SU-DHL-6 (cell line): ENCODE data around the gene THSD4.

ENCODE experiments used
- H2AFZ ChIP-seq: fragments of 200-600 bp; sonication (generic); 2 replicates; pipeline ENCODE4 v1.6.1; 2014; ENCODE audit warnings: low read depth, mild to moderate bottlenecking, moderate library complexity, mixed read lengths, antibody characterized with exemption, low read length; ENCODE audit not compliant: severe bottlenecking
- H3F3A ChIP-seq: fragments of 200-600 bp; shearing (Covaris generic); 2 replicates; pipeline ENCODE4 v1.6.0; 2016; ENCODE audit warnings: antibody characterized with exemption, mild to moderate bottlenecking; ENCODE audit not compliant: insufficient read depth
- H3K27ac ChIP-seq: fragments of 200-600 bp; sonication (generic); 2 replicates; pipeline ENCODE4 v1.5.1; 2016; ENCODE audit warnings: low read depth, mild to moderate bottlenecking, low read length, moderate library complexity, mixed read lengths
- H3K27me3 ChIP-seq: fragments of 200-600 bp; sonication (generic), shearing (Covaris generic); 2 replicates; pipeline ENCODE4 v1.6.0; 2014; ENCODE audit warnings: mild to moderate bottlenecking, low read length
- H3K36me3 ChIP-seq: fragments of 200-600 bp; sonication (generic); 2 replicates; pipeline ENCODE4 v1.6.1; 2014; ENCODE audit warnings: mild to moderate bottlenecking, low read length, mixed read lengths
- H3K4me2 ChIP-seq: fragments of 300-600, 200-600 bp; shearing (Covaris generic), sonication (generic); 2 replicates; pipeline ENCODE4 v1.6.0; 2014; ENCODE audit warnings: low read length, low read depth, mild to moderate bottlenecking; ENCODE audit not compliant: poor library complexity, severe bottlenecking
- H3K4me3 ChIP-seq: fragments of 200-600 bp; sonication (generic); 2 replicates; pipeline ENCODE4 v1.5.1; 2014; ENCODE audit warnings: antibody characterized with exemption, low read length, mild to moderate bottlenecking, mixed read lengths; ENCODE audit not compliant: insufficient read depth, poor library complexity, severe bottlenecking
- H3K79me2 ChIP-seq: fragments of 200-600 bp; sonication (generic); 2 replicates; pipeline ENCODE4 v1.6.1; 2014; ENCODE audit warnings: mild to moderate bottlenecking, low read length, moderate library complexity; ENCODE audit not compliant: insufficient read depth
- H3K9ac ChIP-seq: fragments of 200-600 bp; sonication (generic); 2 replicates; pipeline ENCODE4 v1.7.0; 2014; ENCODE audit warnings: mild to moderate bottlenecking, low read length
- H3K9me2 ChIP-seq: fragments of 200-600 bp; sonication (generic); replicated peaks from 2 replicates; pipeline ENCODE4 v1.6.1; 2014; ENCODE audit warnings: low read length; ENCODE audit not compliant: insufficient read depth
- H3K9me3 ChIP-seq: fragments of 200-600 bp; sonication (generic); 2 replicates; pipeline ENCODE4 v1.6.1; 2014; ENCODE audit warnings: low read length, mixed read lengths; ENCODE audit not compliant: insufficient read depth
- H4K20me1 ChIP-seq: fragments of 200-600 bp; sonication (generic); 2 replicates; pipeline ENCODE4 v1.6.1; 2014; ENCODE audit warnings: low read depth, mild to moderate bottlenecking, antibody characterized with exemption, low read length, moderate library complexity, mixed read lengths
- EZH2phosphoT487 ChIP-seq: fragments of 200-600 bp; sonication (generic), shearing (Covaris generic); conservative IDR thresholded peaks from 2 replicates; pipeline ENCODE4 v1.6.1; 2018; ENCODE audit warnings: mild to moderate bottlenecking, antibody characterized with exemption, low read length, moderate library complexity, mixed read lengths
- TF ChIP-seq, protein P1 (sequence below): fragments of 200-600 bp; sonication (generic); IDR thresholded peaks from one replicate; pipeline ENCODE4 v1.5.1; 2017; ENCODE audit warnings: antibody characterized with exemption, mild to moderate bottlenecking, low read length, moderate library complexity; ENCODE audit not compliant: insufficient read depth, poor library complexity, severe bottlenecking

The THSD4 gene

DNA sequence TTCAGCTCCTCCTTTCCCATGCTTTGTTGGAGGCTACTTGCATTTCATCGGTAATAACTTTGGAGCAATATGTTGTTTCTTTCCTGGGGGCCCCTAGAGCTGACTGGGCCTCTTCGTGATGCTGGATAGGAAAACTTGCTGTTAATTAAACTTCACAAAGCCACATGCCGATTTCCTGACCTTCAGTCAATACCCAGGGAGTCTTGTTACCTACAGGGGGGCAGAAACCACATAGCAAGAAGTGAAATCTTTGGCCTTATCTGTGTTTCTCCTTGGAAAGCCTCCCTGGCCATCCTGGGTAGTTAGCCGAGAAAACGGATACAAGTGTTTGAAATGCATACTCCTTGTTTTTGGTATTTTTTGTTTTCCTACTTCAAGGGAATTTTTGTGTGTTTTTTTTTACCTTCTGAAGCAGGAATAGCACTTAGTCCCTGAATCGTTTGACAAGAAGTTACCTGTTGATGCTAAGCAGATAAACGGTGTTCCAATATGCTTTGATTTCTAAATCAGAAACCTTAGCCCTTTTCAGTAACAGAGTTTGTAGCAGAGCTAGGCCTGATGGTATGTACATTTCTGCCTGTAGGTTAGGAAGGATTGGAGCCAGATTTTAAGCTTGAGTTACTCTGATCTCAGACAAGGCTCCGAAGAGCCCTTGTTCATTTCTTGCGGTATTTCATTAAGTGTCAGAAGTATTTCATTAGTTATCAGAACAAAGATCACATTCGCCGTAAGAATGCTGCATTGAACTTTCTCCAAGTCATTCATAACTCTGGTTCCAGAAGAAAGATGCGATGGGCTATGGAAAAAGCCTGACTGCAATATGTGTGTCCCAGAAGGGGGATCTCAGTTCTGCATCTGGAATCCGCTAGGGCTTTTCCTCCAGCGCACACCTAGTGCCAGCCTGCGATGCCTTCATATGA lies 111.5 kb downstream of the THSD4 start:
- no peaks in the 10 kb centered on the region for H3K27me3 ChIP-seq
- H3K9me2 ChIP-seq: no peaks in the 10 kb centered on the region
- H3K4me2 ChIP-seq: no peak overlapping the region
- no peak overlapping the region for H3K4me3 ChIP-seq
- H3K36me3 ChIP-seq: no peaks in the 10 kb centered on the region
- H2AFZ ChIP-seq: no peak overlapping the region
- TF ChIP-seq EZH2phosphoT487: no peak
- TF ChIP-seq, protein P1, sequence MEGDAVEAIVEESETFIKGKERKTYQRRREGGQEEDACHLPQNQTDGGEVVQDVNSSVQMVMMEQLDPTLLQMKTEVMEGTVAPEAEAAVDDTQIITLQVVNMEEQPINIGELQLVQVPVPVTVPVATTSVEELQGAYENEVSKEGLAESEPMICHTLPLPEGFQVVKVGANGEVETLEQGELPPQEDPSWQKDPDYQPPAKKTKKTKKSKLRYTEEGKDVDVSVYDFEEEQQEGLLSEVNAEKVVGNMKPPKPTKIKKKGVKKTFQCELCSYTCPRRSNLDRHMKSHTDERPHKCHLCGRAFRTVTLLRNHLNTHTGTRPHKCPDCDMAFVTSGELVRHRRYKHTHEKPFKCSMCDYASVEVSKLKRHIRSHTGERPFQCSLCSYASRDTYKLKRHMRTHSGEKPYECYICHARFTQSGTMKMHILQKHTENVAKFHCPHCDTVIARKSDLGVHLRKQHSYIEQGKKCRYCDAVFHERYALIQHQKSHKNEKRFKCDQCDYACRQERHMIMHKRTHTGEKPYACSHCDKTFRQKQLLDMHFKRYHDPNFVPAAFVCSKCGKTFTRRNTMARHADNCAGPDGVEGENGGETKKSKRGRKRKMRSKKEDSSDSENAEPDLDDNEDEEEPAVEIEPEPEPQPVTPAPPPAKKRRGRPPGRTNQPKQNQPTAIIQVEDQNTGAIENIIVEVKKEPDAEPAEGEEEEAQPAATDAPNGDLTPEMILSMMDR: no peak
- H4K20me1 ChIP-seq: no peaks in the 10 kb centered on the region
- no peak overlapping the region for H3K27ac ChIP-seq
- no peaks in the 10 kb centered on the region for H3K9me3 ChIP-seq
- H3F3A ChIP-seq: no peaks in the 10 kb centered on the region
- H3K9ac ChIP-seq: no peak overlapping the region
- H3K79me2 ChIP-seq: no peaks in the 10 kb centered on the region

DNA sequence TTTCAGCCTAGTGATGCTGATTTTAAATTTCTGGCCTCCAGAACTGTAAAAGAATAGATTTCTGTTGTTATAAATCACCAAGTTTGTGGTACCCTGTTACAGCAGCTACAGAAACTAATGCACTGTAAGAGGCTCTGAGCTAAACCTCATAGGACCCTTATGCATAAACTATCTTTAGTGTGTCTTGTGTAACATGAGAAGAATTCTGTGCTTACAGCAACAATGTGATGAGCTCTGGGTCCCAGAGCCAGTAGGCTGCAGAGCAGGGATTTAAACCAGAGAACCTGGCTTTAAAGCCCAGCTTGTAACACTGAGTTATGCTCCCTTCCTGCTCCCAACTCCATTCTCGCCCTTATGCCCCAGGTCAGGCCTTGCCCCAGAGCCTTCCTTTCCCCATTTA lies 113.1 kb downstream of the THSD4 start:
- Histone ChIP-seq H2AFZ (no peak overlapping the region), H4K20me1 (no peaks in the 10 kb centered on the region), H3K9me3 (no peaks in the 10 kb centered on the region), H3K9me2 (no peaks in the 10 kb centered on the region), H3F3A (no peaks in the 10 kb centered on the region), H3K36me3 (no peaks in the 10 kb centered on the region), H3K4me3 (no peak overlapping the region), H3K27ac (no peak overlapping the region), H3K4me2 (no peak overlapping the region), H3K27me3 (no peaks in the 10 kb centered on the region), H3K79me2 (no peaks in the 10 kb centered on the region), H3K9ac (no peak overlapping the region)
- TF ChIP-seq, protein P1: no peak
- TF ChIP-seq EZH2phosphoT487: no peak

DNA sequence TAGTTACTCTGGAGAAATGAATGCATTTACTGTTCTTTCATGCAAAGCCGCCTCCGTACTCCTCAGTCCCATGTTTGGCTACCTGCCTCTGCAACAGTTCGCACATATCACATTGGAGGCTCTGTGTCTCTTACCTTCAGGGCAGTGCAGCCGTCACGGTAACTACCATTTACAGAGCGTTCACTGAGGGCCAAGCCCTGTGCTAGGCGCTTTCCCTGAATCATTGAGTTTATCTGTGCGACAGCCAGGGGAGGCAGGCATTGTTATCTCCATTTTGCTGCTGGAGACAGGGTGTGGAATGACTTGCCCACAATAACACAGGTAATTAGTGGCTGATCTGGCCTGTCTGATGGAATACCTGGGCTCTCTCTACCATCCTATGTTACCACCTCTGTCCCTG lies 115.0 kb downstream of the THSD4 start:
- H3K27me3 ChIP-seq: no peaks in the 10 kb centered on the region
- no peak overlapping the region for H3K4me2 ChIP-seq
- TF ChIP-seq EZH2phosphoT487: no peak
- TF ChIP-seq, protein P1: no peak
- no peak overlapping the region for H3K4me3 ChIP-seq
- no peaks in the 10 kb centered on the region for H3K9me3 ChIP-seq
- H3K9ac ChIP-seq: no peak overlapping the region
- H4K20me1 ChIP-seq: no peaks in the 10 kb centered on the region
- no peaks in the 10 kb centered on the region for H3K79me2 ChIP-seq
- H3K9me2 ChIP-seq: no peaks in the 10 kb centered on the region
- H3K36me3 ChIP-seq: no peaks in the 10 kb centered on the region
- H2AFZ ChIP-seq: no peak overlapping the region
- H3K27ac ChIP-seq: no peak overlapping the region
- H3F3A ChIP-seq: no peaks in the 10 kb centered on the region
